D341Med (cell line): Measurements from ENCODE around the gene TOX4.
A peak's percentile ranks its signal among the peaks of the same experiment; 100 is the strongest.

Source experiments
- DNase-seq: peaks from one replicate; pipeline ENCODE4 v3.0.0; 2012; ENCODE audit warnings: low spot score

Gene TOX4

DNA sequence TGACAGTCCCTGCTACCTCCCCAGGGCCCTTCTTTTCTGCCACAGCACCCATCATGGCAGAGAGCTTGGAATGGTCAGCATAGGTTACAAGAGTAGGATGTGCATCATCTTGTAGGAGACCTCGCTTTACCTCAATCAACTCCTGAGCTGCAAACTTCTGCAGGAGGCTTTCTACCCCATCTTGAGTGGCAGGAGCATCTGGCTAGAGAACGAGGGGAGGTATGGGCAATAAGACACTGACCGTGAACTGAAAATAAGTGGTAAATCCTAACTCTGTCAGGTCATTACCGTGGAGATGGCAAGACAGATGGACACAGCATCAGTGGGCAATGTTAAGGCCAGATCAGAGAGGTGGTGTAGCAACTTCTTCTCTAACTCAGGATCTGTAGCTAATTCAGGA is 26.4 kb downstream of the TOX4 start:
- DNase-seq = no peak

DNA sequence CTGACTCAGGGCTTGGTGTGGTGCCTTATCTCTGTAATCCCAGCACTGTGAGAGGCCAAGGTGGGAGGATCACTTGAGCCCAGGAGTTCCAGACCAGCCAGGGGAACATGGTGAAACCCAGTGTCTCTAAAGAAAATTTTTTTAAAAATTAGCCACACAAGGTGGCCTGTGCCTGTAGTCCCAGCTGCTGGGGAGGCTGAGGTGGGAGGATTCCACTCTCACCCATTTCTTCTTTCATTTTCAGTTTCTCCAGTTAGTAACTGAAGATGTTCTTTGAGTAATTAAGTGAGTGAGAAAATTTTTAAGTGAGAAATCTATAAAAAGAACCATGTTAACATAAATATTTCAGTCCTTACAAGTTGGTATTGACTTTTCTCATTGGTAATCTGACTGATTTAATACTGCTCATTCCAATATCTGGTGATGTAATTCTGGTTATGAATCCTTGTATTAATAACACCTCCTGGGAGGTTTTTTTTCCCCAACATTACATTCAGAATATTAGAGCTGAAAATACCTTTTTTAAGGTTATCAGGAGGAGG is 28.1 kb downstream of the TOX4 start:
- DNase-seq = no peak

DNA sequence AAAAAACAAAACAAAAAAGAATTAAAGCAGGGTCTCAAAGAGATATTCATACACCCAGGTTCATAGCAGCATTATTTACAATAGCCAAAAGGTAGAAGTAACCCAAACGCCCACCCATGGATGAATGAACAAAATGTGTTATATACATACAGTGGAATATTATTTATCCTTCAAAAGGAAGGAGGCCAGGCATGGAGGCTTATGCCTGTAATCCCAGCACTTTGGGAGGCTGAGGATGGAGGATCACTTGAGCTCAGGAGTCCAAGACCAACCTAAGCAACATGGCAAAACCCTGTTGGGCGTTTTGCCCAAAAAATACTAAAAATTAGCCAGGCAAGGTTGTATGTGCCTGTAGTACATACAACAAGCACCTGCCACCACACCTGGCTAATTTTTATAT is 29.6 kb downstream of the TOX4 start:
- DNase-seq = no peak

DNA sequence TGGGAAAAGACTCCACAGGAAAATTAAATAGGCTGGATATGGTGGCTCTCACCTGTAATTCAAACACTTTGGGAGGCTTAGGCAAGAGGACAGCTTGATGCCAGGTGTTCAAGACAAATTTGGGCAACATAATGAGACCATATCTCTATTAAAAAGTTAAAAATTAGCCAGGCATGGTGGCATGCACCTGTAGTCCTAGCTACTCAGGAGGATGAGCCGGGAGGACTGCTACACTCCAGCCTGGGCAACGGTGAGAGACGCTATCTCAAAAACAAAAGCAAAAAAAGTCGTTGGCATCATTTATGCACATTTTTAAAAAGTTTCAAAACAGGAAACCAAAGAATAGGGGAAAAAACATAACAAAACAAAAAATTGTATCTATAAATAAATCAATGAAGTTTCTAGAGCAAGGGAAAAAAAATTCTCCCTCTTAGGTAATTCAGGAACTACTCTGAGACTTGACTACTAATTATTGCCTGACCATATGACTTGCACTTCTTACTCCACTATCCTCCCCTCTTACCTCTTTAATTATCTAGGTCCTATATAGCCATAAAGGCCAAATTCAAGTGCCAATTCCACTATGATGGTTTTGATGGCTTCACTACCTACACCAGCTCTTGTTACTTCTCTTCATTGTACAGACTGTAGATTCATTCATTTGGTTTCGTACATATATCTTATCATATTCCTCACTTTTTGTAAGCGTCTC is 32.6 kb downstream of the TOX4 start:
- DNase-seq = no peak

DNA sequence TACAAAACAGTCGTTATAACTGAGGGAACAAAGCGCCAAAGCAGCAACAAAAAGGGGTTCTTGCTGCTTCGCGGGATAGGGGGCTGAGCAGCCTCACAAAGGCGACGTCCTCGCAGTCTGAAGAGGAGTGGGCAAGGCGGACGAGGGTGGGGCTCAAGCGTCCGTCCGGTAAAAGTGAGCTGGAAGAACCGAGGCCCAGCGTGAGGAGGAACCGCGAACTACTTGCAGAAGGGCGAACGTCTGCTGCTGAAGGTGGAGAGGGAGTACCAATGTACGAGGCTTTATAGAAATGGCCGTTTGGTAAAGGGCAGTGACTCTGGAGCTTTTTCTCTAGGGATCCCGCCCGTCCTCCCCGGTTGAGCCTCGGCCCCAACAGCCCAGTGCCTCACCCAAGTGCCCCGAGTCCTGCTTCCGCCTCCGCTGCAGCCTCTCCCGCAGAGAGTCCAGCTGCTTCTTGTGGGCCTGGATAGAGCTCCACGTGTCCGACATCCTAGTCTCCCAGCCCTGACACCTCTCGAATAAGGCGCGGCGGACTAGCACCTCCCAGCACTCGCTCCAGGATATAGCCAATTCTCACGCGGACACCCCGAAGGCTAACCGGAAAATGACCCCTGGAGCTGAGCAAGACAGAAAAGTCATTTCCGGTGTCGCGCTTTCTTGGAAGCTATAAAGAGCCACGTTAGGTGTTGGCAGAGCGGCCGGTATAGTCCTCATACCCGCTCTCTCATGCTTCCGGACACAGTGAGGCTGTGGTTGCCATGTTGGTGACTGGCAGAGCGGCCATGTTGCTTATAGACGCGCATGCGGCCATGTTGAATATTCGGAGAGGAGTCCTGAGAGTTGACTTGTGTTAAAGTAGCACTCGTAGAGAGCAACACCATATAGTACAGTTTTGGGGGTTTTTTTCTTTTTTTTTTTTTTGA is 34.0 kb downstream of the TOX4 start, which contains the start of gene METTL3:
Gene METTL3 (minus strand): TSS at position 606 of the 923 bp plus-strand sequence. CDS start 117 bp downstream, at position 489.
- peak; percentile 90 for DNase-seq

DNA sequence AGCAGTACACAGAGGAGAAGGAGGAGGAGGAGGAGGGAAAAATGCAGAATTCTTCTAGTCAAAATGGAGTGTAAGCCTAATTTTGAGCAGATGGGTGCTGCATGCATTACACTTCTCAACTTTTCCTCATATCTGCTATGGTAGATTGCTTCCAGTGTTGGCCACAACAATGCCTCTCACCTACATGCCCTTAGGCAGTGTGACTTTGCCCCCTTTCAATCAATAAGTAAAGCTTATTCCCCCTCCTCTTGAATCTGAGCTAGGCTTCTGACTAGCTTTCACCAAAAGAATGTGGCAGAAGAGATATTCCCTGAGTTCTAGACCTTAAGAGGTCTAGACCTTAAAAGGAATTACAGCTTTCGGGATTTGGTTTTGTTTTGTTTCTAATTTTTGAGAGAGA is 37.3 kb downstream of the TOX4 start:
- DNase-seq = no peak

DNA sequence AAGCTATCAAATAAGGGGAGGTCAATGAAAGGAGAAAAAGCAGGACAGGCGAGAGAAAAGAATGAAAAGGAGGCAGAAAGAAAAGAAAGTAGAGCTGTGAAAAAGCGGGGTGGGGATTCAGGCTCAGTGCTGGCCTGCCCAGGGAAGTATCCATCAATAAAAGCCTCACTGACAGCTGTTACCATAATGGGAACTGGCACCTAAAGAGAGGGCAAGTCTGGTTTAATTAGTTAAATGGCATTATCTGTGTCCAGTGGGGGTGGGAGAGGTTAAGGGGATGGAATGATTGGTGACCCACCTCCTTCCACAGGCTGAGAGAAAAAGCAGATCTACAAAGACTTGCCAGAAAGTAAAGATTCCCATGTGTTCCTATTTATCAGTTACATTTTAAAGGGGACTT is 41.7 kb downstream of the TOX4 start:
- DNase-seq = no peak

DNA sequence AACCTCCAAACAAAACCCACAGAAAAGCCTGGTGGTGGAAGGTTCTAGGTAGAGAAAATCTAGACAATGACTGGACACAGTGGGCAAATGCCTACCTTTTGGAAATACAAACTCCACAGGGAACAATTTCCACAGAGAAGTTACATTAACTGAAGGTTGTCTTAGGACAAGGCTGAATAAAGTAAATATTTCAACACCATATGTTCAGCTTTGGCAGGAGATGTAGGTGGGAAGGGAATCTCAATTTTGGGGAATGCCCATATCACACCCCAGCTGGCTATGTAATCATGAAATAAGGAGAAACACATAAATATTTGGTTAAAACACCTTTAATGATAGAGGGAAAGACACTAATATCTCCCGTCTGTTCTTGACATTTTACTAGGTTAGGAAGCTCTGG is 43.8 kb downstream of the TOX4 start:
- no peak for DNase-seq

DNA sequence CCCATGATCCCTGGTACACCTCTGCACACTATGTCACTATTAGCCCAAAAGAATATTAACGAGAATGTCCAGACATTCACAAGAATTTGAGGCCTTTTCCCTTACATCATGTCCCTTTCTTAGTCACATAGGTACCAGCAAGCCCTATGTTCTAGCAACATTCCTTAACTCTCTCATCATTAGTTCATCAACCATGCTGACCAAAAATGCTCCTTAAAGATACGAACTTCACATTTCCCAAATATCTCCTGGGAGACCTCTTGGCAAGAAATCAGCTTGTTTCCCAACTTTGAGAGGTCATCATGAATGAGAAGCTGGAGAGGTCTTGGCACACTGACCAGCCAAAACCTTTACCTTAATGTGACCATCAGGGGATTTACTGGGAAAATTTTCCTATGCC is 44.5 kb downstream of the TOX4 start:
- DNase-seq = no peak

DNA sequence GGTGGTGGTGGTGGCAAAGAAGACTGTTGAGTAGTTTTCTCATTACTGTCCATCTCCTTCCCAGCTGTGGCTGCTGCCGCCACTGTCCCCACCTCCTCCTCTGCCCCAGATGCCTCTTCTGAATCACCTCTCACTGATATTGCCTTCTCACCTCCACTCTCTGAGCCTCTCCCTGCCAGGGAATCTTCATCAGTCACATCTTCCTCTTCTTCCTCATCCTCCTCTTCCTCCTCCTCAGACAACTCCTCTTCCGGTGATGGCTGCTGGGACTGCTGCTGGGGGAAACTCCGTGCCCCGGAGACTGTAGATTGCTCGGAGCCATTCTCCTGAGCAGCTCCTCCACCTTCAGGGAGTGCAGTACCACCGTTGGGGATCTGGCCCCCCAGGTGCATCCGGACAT is 46.2 kb downstream of the TOX4 start:
- no peak for DNase-seq

DNA sequence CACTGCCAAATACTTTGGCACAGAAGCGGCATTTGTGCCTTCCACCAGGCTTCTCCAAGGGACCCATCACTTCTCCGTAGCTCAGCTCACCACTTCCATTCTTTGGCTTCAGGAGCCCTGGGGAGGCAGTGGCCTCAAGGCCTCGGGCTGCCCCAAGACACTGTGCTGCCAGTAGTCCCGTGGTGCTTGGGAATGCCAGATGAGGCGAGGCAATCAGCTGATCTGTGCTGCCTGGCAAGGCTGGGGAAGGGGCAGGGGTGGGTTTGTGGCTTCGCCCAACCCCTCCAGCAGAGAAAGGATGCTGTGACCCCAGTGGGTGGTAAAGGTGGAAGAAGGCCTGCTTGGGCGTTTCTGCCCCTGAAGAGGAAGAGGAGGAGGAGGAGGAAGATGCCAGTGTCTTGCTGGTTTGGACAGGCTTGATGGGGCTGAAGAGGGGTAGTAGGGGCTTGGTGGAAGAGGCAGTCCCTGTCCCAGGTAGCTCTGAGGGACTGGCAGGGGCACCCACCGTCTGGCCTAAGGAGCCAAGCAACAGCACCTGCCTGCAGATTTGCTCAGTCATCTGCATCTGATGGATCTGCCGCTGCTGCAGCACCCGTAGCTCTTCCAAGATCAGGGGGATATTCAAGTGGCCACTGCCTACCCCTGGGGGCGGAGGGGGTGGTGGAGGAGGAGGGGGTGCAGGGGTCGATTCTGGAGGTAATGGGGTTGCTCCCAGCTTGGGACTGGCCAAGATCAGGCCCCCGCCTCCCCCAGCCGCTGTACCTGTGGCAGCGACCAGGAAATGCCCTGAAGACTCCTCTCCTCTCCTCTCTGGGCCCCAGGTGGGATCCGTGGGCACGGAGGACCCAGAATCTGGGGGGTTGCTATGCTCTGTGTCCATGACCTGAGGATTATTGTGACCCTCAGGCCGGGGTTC is 47.8 kb downstream of the TOX4 start:
- no peak for DNase-seq

DNA sequence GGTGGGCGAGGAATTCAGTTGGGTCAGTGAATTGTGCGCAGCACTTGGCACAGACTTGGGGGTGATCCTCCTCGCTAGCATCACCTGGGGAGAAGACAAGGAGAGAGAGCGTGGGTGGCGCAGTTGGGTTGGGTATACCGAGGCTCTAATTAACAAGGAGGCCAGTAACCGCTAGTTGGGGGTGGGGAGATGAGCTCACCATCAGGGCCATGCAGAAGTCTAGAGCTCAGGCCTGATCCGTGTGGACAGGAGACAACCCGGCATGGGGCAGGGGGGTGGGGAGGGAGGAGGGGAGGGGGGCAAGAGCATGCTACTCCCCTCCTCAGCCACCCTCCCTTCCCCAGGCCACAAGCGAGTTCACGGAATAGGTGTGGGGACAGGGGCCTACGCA is 48.6 kb downstream of the TOX4 start:
- DNase-seq = no peak

DNA sequence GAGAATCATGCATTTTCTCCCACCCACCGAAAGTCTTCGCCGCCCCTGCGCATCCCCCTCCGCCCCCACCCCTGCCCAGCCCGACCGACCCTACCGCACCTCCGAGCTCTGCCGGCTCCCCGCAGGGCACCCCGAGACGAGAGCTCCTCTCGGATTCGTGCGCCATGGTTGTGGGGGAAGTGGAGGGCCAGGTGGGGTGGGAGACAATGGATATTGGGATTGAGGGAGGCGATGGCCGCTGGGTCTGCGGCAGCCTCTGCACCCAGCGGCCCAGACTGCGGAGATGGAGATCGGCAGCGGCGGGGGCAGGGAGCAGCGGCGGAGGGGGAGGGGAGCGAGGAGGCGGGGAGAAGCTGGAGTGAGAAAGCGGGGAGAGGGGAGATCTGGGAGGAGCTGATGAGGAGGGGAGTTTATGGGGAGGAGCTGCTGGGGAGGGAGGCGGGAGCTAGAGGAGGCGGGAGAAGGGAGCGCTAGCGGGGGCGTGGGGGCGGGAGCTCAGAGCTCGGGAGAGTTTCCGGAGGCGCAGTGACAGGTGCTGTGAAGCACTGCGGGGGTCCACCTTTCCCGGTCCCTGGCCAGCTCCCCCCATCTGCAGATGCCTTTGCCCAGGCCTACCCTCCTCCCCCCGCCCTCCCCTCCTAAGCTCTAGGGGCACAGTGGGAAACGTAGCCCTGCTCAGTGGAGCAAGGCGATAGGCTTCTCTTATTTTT is 49.1 kb downstream of the TOX4 start, which contains the start of gene SALL2:
Gene SALL2 (minus strand): TSS at position 385 of the 710 bp plus-strand sequence. CDS start 219 bp downstream, at position 166.
- DNase-seq = peak; percentile 89

DNA sequence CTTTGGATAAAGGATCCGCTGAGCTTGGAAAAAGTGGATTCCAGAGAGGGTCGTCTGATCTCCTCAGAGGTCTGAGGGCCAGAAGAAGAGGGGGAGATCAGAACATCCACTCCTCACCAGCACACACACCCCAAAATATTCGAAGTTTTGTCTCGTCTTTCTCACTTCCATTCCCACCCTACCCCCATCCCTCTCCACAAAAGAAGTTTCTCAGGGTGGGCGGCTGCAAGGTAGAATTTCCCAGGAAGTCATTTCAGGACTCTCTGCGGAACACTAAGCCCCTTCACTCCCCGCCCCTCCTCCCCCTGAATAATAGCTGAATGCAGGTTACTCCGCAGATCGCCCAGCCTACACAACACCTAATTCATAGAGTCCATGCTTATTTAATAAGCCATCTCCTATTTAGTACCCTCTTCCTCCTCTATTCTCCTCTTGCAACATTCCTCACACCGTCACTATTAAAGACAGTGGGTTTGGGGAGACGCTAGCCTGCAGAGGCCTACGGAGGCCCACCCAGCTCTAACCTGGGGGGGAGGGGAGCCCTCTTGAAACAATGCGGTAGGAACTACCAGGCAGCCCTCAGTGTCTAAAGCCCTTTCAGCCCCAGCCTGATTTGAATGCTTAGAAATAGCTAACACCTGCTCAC is 49.8 kb downstream of the TOX4 start:
- no peak for DNase-seq

DNA sequence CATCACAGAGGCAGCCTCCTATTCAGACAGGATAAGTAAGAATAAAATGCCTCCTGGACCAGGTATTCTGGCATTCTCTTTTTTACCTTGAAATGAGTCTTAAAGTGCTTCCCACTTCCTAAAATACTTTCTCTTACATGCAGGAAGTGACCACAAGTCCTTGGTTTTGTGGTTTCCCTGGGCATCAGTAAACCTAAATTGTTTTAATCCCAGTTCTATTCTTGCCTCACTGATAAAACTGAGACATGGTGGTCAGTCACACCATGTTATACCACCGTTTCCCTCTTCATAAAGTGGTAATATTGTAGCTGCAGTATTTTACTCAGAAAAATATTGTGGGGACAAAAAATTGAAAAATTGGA is 50.3 kb downstream of the TOX4 start:
- no peak for DNase-seq

DNA sequence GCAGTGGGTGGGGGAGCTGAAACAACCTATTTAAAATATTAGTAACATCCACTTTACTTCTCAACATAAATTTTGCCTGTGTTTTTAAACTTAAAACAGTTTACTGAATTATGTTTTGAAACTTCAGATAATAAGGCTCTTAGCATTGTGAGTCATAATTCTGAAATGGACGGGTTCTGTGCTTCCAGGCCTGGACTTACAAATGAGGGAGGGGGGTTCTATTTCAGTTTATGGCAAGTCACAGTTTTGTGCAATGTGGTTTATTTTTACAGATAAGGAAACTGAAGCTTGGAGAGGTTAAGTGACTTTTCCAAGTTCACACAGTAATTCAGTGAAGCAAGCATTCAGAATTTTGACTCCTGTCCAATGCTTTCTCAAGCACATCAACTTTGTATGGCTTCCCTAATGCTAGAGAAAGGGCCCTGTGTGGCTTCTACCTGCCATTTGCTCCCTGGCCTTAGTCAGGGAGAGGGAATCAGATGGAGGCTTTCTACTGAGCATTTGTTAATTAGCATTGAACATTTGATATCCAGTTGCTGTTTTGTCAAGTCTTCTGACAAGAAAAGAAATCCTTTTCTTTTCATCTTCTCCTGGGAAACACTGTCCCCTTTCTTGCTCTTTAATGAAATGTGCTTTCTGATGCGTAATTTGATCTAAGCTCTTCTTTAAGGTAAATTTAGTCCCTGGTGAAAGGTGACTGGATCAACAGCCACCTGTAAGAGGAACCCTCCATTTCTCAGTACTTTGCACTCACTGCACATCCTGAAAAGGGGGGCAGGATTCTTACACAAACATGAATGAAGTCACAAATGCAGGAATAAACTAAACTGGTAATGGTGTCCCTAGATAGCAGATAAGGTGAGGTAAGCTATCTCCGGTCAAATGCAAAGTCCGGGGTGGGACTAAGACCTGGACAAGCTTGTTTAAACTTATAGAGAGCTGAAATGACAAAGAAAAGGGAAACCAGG is 51.7 kb downstream of the TOX4 start:
- DNase-seq = no peak

DNA sequence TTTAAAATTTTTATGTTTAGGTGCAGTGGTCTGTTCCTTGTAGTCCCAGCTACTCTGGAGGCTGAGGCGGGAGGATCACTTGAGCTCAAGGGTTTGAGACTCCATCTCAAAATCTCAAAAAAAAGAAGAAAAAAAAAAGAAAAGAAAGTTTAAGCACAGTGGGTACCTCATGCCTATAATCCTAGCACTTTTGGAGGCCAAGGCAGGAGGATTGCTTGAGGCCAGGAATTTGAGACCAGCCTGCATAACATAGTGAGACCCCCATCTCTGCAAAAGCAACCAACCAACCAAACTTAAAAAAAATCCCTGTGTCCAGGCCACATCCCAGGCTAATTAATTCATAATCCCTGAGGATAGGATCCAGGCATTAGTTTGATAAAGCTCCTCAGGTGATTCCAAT is 52.5 kb downstream of the TOX4 start:
- no peak for DNase-seq

DNA sequence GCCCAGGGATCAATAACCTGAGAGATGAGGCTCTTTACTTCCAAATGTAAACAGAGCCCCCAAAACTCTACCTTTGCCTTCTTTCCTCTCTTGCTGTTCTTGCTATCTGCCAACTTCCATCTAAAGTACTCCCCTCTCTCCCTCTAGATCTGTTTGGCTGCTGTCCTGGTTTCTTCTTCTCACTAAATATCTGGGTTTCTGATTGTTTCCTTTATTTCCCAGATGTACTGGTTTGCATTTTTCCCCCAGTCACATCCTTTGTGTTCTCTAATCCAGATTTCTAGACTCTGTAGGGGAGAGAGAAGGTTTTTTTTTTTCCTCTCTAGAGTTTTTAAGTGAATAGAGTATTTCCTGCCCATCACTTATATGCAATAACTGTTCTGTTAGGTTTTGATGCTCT is 56.3 kb downstream of the TOX4 start:
- no peak for DNase-seq

DNA sequence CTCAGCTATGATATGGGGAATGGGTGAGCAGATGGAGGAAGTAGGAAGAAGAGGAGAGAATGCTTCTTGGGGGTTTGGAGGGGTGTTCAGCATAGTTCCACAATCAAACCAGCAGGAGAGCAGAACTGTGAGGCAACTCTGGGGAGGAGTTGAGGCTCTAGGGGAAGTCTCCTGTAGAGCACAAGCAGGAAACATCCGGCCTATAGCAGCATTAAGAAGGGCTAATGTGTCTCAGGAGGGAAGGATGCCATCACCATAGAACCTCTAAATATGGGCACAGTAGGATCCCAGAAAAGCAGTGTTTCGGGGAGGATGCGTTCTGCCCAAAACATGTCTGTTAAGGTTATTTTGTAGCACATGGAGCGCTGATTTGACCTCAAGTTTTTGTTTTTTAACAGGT is 57.6 kb downstream of the TOX4 start:
- DNase-seq = no peak
